ENCODE results near the gene PDCD6IP.
"Not testable (repeated sequence)": the region's sequence is repeated elsewhere in the genome, so short reads cannot be mapped to it uniquely, and the experiment has no call there.

PDCD6IP gene

DNA sequence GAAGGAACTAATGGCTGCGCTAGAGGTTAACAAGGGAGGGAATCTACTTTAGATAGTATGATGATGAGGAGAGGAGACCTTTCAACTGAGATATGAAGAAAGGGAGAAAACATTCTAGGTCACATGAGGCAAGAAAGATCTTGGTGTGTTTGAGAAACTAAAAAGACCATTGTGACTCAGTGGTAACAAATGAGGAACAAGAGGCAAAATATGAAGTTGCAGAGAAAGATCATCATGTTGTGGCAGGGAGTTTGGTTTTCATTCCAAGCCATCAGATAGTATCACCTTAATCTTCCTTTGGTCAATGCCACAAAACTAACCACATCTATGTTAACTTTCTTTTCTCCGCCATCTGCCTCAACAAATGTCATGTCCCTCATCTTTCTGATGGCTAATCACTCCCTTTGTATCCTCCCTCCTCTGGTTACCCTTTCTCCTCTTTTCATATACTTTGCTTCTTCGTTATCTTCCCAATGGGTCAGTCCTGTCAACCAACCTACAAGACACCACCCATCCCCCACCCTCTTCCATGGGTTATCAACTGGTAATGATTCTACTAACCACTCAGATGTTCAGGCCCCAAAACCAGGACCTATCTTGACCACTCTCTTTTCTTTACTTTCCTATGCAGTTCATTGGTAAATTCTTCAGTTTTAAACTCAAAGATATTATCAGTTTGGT, 2.4 kb upstream of the PDCD6IP start:
- DNase-seq: no peak

DNA sequence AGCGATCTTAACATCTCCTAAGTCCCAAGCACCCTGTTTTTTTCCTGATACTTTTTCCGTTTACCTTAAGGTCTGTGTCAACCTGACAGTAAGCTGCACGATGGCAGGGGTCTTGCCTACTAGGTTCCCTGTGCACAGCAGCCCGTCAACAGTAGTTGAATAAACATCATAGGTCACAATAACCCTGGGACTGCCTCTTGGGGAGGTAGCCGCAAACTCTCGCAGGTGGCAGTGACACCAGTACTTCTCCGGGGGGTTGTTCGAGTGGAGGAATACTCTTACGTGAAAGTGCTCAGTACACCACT, 365 bp upstream of the PDCD6IP start:
- no peak for DNase-seq

DNA sequence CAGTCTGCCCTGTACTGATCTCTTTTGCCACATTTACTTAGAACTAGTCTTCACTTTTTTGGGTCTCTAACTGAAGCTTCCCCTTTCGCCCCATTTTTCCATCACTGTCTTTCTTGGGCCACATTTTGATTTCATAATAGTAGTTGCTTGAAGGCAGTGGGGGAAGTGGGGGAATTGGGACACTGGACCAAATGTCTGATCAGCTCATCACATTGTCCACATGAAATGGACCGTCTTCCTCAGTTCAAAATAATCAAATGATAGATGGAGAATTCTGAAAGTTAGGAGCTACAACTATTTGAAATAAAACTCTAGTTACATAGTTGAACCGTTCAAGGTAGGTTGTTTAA, 747 bp downstream of the PDCD6IP start:
- DNase-seq: no peak

DNA sequence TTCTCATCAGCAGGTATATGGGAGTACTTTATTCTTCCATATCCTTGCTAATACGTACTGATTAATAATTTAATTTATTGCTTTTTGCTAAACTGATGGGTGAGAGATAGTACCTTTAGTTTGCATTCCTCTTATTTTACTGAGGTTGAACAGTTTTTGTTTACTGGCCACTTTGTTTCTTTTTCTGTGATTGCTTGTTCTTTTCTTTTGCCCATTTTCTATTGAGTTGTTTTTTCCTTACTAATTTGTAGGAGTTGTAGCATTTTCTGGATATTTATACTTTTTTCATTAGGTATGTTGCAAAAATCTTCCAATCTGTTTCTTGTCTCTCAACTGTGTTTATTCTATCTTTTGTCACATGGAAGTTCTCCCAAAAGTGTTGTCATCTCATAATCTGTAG, 4.8 kb downstream of the PDCD6IP start:
- no peak for DNase-seq

DNA sequence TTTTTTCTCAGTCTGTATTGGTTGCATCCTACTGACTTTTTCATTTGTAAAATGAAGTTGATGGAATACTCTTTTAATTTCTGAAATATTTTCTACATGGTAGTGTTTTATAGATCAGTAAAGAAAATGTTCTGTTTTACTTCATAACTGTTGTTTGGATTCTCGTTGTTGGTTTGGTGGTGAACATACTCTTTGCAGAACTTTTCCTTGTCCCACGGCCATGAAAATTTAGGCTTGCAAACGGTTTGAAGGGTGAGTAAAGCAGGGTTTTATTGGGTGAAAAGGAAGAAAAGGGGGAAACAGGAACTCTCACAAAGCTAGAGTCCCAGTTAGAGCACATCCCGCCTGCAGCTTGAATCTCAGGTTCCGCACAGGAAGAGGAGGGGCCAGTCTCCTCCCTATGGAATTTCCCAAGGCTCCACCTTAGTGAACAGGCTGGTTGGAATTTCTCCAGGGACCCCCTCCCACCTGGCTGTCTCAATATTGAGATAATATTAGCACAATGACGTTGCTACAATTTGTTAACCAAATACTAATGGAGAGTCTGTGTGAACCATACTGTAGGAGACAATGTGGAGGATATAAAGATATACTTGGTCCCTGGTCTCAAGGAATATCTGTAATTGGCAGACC, 5.6 kb downstream of the PDCD6IP start:
- no peak for DNase-seq

DNA sequence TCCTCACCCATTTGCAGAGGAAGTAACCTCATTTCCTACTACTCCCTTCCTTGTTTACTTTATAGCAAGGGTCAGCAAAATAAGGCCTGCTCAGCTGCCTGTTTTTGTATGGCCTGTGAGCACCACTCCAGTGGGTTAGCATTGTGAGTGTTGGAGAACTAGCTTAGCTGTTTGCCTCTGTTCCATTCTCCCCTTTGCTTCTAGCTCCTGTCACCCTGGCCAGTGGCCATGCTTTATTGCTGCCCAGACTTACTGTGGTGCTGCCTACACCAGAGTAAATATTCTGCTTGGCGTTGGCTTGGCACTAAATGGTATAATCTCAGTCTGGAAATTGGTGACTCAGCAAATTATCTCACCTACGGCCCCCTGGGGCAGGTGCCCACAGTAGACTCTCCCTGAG, 8.8 kb downstream of the PDCD6IP start:
- no peak for DNase-seq

DNA sequence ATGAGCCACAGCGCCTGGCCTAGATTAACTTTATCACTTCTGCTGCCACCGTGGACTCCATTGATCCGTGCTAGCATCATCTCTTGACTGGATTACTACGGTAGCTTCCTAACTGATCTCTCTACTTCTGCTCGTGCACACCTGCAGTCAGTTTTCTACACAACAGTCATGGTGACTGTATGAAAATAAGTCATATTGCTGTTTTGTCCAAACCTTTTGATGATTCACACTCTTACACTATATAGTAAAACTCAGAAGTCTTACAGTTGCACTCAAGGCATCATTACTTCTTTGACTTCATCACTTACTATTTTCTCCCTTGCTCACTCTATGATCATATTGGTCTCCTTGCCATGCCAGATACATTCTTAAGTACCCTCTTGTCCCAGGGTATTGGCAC, 10.1 kb downstream of the PDCD6IP start:
- DNase-seq: no peak

DNA sequence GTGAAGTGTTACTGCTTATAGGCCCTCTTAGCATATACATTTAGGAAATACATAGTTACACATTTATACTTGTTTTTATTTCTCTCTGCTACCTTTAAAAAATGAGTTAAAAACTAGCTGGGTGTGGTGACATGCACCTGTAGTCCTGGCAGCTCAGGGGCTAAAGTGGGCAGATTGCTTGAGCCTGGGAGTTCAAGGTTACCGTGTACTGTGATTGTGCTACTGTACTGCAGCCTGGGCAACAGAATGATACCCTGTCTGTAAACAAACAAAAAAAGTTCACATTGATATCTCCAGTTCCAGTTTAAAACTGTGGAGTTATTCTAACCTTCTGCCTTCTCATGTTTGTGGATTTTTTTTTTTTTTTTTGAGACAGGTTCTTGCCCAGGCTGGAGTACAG, 12.1 kb downstream of the PDCD6IP start:
- no peak for DNase-seq

DNA sequence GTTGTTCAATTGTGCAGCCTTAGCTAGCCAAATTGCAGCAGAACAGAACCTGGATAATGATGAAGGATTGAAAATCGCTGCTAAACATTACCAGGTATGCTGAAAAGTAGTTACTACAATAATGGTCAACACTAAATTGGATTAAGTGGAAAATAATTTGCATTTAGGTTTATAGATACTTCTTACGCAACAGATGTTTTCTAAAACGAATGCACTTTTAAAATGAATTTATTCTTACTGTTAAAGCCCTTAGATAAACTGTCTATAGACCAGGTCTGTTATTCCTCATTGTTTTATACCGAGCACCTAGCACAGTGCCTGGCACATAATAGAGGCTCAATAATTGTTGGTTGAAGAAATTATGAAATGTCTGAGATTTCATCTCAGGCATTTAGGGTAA, 23.6 kb downstream of the PDCD6IP start:
- DNase-seq: no peak

DNA sequence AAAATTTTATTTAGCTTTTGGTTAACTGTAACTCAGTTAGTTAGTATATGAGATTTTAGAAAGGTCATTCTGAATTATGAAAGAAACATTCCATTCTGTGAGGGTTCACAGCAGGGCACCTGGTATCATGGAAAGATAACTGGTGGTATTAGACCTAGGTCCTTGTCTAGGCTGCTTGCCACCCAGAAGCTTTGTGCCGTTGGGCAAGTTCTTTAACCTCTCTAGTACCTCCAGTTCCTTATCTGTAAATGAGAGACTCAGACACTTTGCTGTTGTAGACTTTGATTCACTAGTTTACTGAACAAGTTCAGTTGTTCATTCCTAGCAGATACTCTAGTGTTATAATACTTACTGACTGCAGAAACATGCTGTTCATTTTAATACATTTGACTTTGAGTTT, 25.4 kb downstream of the PDCD6IP start:
- DNase-seq: no peak

DNA sequence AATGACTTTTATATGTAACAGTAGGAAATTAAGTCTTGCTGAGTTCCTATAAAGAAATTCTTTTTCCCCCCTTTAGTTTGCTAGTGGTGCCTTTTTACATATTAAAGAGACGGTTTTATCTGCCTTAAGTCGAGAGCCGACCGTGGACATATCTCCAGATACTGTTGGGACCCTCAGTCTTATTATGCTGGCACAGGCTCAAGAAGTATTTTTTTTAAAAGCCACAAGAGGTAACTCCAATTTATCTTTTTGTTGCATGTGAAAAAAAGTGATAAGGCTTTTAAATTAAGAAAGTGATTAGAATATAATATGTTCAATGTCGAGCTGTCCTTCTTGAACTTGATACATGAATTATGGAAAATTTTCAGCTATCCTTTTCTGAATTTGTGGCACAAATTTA, 26.7 kb downstream of the PDCD6IP start:
- no peak for DNase-seq

DNA sequence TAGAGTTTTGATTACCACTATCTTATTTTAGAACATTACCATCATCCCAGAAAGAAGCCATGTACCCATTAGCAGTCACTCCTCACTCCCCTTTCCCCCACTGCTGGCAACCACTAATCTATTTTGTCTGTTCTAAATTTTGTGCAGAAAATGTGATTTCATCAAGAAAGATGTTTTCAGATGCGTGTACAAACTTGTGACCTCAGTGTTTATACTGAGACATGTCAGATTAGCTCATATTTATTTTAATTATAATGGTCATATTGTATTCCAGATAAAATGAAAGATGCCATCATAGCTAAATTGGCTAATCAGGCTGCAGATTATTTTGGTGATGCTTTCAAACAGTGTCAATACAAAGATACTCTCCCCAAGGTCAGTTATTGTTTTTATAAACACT, 27.8 kb downstream of the PDCD6IP start:
- DNase-seq: no peak

DNA sequence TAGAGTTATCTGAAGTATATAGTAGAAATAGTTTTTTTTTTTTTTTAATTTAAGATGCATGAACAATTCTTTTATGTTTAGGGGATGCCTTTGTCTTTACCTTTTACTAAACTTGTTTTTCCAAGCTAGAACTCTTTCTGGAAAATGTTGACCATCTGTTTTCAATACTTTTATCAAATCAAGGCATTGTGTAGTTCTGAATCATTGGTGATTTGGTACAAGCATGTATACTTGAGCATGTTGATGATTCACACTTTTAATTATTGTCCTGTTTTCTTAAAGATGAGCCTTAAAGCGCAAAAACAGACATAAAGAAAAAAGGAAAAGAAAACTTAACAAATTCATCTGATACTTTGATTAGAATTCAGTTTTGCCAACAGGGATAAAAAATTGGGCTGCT, 28.3 kb downstream of the PDCD6IP start:
- no peak for DNase-seq

DNA sequence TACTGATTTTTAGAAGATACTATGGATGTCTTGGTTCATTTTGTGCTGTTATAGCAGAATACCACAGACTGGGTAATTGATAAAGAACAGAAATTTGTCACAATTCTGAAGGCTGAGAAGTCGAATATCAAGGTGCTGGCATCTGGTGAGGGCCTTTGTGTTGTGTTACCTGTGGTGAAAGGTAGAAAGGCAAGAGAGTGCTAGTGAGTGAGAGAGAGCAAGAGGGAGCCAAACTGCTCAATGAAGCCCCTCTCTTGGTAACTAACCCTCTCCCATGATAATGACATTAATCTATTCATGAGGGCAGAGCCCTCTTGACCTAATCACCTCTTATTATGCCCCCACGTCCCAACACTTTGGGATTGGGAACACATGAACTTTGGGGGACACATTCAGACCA, 31.3 kb downstream of the PDCD6IP start:
- DNase-seq: no peak

DNA sequence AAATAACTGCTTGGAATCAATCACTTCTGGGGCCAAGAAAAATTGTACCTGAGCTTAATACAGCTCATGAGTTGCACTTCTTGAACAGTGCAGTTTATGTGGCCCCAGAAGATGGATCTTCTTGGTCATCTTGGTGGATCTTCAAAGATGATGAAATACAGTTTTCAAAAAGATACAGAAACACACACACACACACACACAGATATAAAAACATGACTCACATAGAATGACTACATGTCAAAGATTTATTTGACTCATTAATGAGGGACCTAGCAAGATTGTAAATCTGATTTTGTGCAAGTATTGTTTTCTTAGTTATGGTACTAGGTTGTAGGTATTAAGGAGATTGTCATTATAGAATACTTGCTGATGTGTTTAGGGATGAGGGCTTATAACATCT, 32.6 kb downstream of the PDCD6IP start:
- no peak for DNase-seq

DNA sequence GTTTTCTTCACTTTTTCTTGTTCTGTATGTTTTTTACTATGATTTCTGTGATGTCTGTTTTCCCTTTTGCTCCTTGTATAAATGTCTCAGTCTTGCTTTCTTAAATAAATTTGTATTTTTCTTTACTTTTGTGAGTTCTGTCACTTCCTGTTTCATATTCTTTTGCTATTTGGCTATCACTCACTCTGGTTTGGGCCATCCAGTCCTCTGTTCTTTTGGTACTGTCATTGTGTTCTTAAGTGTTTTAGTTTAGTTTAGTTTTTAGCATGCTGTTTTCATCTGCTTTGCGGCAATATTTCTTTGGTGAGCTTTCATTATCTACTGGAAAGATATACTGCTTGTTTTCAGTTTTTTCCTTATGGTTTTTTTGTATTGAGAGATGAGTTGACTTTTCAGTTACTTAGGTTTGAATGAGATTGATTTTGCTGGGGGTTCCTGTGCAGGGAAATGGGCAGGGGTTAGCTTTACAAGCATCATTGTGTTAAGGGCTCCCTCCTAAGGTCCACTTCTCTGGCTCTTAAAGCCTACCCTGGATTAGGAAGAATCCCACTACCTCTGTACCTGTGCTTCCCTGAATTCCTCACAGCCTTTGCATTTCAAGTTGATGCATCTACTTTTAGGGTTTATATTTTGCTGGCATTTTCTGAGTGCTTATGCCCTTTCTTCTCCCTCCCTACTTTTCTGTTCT, 35.1 kb downstream of the PDCD6IP start:
- no peak for DNase-seq

DNA sequence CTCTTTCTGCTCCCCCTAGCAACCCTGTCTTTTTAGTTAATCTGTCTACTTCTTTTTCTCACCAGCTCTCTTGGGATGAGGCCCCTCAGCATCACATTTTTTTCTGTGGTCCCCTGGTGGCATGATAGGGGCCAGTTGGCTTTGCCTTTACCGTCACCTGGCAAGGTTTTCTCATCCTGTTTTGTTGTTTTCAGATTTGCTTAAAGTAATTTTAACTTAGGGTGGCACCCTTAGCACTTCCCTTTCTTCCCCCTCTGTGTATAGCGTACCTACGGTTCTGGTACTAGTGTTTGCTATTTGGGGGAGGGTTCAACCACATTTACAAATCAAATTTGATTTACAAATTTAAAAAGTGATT, 35.6 kb downstream of the PDCD6IP start:
- no peak for DNase-seq

DNA sequence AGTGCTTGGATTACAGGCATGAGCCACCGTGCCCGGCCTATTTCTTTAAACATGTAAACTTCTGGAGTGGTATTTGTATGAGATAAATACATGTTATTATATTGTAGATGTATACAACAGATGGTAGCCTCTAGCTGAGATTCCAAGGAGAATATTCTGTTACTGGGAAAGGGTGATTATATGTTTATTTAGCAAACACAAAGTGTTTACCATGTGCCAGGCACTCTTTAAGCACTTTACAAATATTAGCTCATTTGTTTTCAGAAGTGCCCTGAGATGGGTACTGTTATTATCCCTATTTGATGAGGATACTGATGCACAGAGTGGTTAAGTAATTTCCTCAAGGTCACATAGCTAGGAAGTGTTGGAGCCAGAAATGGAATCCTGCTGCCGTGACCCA, 38.8 kb downstream of the PDCD6IP start:
- not testable (repeated sequence) for DNase-seq

DNA sequence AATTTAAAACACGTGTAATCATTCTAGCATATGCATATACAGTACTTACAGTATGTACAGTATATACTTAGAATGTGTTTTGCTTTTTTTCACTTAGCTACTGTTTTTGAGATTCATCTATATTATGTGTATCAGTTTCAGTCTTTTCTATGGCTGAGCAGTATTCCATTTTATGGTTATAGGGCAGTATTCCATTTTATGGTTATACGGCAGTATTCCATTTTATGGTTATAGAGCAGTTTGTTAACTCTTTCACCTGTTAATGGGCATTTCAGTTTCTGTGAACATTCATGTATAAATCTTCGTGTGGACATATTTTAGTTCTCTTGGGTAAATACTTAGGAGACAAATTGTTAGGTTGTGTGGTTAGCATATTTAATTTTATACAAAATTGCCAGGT, 40.9 kb downstream of the PDCD6IP start:
- DNase-seq: no peak

DNA sequence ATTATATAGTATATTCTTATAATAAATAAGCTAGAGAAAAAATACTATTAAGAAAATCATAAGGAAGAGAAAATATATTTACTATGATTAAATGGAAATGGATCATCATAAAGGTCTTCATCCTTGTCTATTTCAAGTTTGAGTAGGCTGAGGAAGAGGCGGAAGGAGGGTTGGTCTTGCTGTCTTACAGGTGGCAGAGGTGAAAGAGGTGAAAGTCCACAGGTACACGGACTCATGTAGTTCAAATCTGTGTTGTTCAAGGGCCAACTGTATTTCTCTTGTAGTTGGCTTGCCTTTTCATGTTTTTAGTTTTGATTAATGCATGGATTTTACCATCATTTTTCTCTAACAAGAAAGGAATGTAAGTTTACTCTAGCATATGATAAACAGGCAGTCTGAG, 41.7 kb downstream of the PDCD6IP start:
- DNase-seq: no peak

DNA sequence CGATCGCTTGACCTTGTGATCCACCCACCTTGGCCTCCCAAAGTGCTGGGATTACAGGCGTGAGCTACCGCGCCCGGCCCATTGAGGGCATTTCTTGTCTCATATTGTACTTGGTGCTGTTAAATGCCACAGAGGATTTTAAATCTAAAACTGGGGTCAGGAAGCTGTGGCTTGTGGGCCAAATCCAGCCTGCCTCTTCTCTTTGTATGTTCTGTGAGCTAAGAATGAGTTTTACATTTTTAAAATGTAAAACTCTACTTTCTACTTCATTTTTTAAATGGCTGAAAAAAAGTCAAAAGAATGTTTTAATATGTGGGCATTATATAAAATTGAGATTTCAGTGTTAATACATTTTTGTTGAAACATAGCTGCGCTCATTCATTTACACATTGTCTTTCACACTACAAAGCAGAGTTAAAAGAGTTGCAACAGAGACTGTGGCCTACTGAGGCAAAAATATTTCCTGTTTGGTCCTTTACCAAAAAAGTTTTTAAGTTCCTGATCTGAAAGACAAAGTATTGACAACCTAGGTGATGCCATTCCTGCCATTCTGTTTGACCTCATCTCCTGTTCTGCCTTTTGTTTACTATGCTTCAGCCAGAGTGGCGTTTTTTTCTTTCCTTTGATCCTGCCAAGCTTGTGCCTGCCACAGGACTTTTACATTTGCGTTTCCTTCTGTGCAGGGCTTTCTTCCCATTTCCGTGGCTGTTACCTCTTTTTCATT, 50.4 kb downstream of the PDCD6IP start:
- DNase-seq: no peak

DNA sequence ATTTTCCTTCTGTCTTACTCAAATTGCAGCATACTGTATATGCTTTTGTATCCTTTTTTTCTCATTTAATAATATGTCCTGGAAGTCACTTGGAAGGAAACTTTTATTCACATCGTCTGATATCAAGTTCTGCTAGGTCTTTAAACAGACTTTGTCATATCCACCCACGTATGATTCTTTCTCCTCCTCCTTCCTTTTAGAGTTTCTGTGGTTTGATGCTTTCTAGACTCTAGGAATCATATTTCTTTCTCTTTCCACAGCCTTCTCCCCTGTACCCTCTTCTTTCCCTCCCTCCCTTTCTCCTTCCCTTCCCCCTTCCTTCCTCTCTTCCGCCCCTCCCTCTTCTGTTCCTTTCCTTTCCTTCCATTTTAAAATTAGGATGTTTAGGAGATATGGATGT, 52.2 kb downstream of the PDCD6IP start:
- DNase-seq: not testable (repeated sequence)

DNA sequence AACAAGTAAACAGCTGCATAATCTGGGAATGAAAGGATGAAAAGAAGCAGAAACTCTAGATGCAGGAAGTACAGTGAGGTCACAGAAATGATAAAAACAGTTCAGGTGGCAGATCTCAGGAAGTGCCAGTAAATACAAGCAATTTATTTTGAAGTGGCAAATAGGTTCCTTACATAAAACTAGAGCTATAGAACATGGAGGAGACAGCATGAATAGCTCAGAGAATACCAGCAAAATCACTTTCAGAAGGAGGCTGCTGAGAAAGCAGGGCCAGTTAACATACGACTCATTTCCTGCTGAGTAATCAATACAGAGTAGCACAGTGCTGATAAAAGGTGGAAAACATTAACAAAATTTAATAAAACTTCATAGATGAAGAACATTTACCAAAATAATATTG, 57.0 kb downstream of the PDCD6IP start:
- not testable (repeated sequence) for DNase-seq

DNA sequence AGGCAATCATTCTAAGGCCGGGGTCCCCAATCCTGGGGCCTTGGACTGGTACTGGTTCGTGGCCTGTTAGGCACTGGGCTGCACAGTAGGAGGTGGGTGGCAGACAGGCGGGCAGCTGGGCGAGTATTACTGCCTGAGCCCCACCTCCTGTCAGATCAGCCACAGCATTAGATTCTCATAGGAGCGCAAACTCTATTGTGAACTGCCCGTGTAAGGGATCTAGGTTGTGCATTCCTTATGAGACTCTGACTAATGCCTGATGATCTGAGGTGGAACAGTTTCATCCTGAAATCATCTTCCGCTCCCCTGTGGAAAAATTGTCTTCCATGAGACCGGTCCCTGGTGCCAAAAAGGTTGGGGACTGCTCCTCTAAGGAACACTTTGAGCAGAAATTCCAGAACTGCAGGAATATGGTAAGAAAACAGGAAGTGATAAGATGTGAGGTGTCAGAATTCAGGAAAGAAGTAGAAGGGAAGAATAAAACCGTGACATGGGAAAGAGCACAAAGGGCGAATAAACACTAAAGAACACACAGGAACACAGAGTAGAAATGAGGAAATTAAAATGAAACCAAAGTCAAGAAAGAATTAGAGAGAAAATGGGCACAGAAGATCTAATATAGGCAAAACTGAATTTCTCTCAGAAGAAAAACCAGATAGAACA, 57.6 kb downstream of the PDCD6IP start:
- DNase-seq: no peak

Data from stimulated activated CD4-positive, alpha-beta T cell treated with anti-CD3 and anti-CD28 coated beads, Interleukin-2, amount 100 ng/mL, for 48 hours (primary cell).